Heart right ventricle (tissue), 16 donors: ENCODE results near the gene REG4. TPM values are rescaled to one million over a fixed set of nuclear protein-coding genes. Genes with fewer than 3 reads are reported as not detected.

Experiments used
- ATAC-seq, 8 donors: fragments of 200-7000 bp; cut with Tn5 transposase; one replicate each; pipeline ENCODE4 v1.9.1; 2020; ENCODE audit warnings: mild to moderate bottlenecking in 8 of 8, moderate library complexity in 8 of 8, moderate number of reproducible peaks in 1 of 8
- DNase-seq, 2 donors: peaks; one replicate each; pipeline ENCODE4 v3.0.0-alpha.2; 2020
- H3K27ac ChIP-seq, 10 donors: fragments of 200-600 bp; sonication (generic) in 2 of 10; one replicate each; pipeline versions ENCODE4 v1.5.0 to v1.8.0; 2020 to 2022; ENCODE audit warnings: mild to moderate bottlenecking in 3 of 10
- H3K27me3 ChIP-seq, 7 donors: fragments of 200-600 bp; one replicate each; pipeline ENCODE4 v1.8.0; 2021 to 2022; ENCODE audit warnings: mild to moderate bottlenecking in 2 of 7
- H3K36me3 ChIP-seq, 9 donors: fragments of 200-600 bp; sonication (generic) in 1 of 9; one replicate each; pipeline versions ENCODE4 v1.5.0 to v1.8.0; 2020 to 2022; ENCODE audit warnings: mild to moderate bottlenecking in 2 of 9
- H3K4me1 ChIP-seq, 9 donors: fragments of 200-600 bp; sonication (generic) in 1 of 9; one replicate each; pipeline versions ENCODE4 v1.5.0 to v1.8.0; 2020 to 2022; ENCODE audit warnings: mild to moderate bottlenecking in 4 of 9
- H3K4me3 ChIP-seq, 10 donors: fragments of 200-600 bp; sonication (generic) in 2 of 10; one replicate each; pipeline versions ENCODE4 v1.5.0 to v1.8.0; 2020 to 2022; ENCODE audit warnings: mild to moderate bottlenecking in 7 of 10, moderate library complexity in 2 of 10
- H3K9me3 ChIP-seq, 11 donors: fragments of 200-600 bp in 10 of 11; sonication (generic) in 2 of 11; one replicate each; pipeline versions ENCODE4 v1.5.0 to v1.8.0; 2013 to 2022; ENCODE audit warnings: mild to moderate bottlenecking in 2 of 11, control low read depth in 1 of 11, moderate library complexity in 1 of 11
- CTCF ChIP-seq, 9 donors: fragments of 200-600 bp; sonication (generic) in 2 of 9; IDR thresholded peaks; one replicate each; pipeline versions ENCODE4 v1.5.0 to v1.8.0; 2021 to 2022; ENCODE audit warnings: antibody characterized with exemption in 9 of 9, mild to moderate bottlenecking in 5 of 9, moderate library complexity in 1 of 9
- WGBS, 2 donors: extraction: QIAGEN DNeasy Blood & Tissue Kit; methylation state at CpG; one replicate each; pipeline ENCODE4 v1.1.7; 2013; ENCODE audit warnings: inconsistent platforms in 1 of 2; 5-methylcytosine and 5-hydroxymethylcytosine counted together
- intact Hi-C, 10 donors: fragments of 100-400 bp; cut with DNase I; formaldehyde crosslinking; loops; one replicate each; pipeline versions ENCODE4 v1.11.1 to v1.14.2; 2022
- polyA plus RNA-seq, 2 donors: library from polyadenylated mRNA; stranded (reverse); fragments of 200-250 nt; gene quantifications; one replicate each; pipeline ENCODE4 v1.2.3, GENCODE V29; 2013
- total RNA-seq, 10 donors: library from RNA; stranded (reverse); fragmentation: NEBNext Ultra II Directional in 3 of 10; extraction: Animal tissue kit (Norgen Biotek cat#: 25700) in 3 of 10; gene quantifications; one replicate each; pipeline versions ENCODE4 v1.2.1 to v1.2.4, GENCODE V29; 2021 to 2023
- donor health status: Arrhythmogenic right ventricular cardiomyopathy.
- donor health status: ischemic (EF 13 %, LVEDD 7.1; RV severe dilation, severe dysfunction).
- donor health status: healthy with polysubstance abuse.
- donor health status: DM: no; HTN: yes; CAD: no.
- donor health status: DM: no; HTN: no; CAD: no.
- donor health status: ischemic (EF 25% LVEDD 6.9; RV normal size, moderate dysfunction).
- donor health status: ischemic (EF 25% LVEDD 5.7; RV mildly dilated, moderate dysfunction).
- donor health status: healthy.
- donor health status: DM: yes; HTN: yes; CAD: no.
- donor health status: Ischemic cardiomyopathy.
- donor health status: ischemic (EF 35%, LVEDD 5.7; RV mildly dilated, moderate dysfunction).
- donor health status: nonischemic (EF 11% LVEDD 7.7; RV severe dilation, severe dysfunction).
- donor health status: DM: yes; HTN: yes; CAD: no.
- donor health status: PGD.
- donor health status: ischemic (EF 29% LVEDD 5.4; RV normal size, mild dysfunction).
- donor health status: nonischemic (EF 23%, LVEDD 6.1; RV moderate dilation, normal function).

The REG4 gene
- total and polyA plus RNA-seq, 12 donors: not detected

GRCh38 chr1:119815928-119816327 is 4.7 kb upstream of the REG4 start:
- Histone ChIP-seq H3K27me3 (peaks cover 0 to 7% (median 0%) of the 10 kb centered on the region in 7 donors), H3K4me3 (no peak overlapping the region), H3K9me3 (no peaks in the 10 kb centered on the region), H3K36me3 (no peaks in the 10 kb centered on the region), H3K27ac (no peak overlapping the region), H3K4me1 (no peaks in the 10 kb centered on the region)
- TF ChIP-seq CTCF (IDR thresholded peaks at IDR 0.05): no peak
- DNase-seq: no peak
- intact Hi-C loops: no loop called here
- ATAC-seq: no peak
- 83 to 84% methylated on average over 7 of the region's 7 CpGs for WGBS, 2 donors

- Histone ChIP-seq H3K27me3 (peaks cover 0 to 7% (median 0%) of the 10 kb centered on the region in 7 donors), H3K4me1 (no peaks in the 10 kb centered on the region), H3K9me3 (no peaks in the 10 kb centered on the region), H3K27ac (no peak overlapping the region), H3K36me3 (no peaks in the 10 kb centered on the region), H3K4me3 (no peak overlapping the region)
- intact Hi-C loops: no loop called here
- no peak for DNase-seq
- 70 to 75% methylated on average over 3 of the region's 3 CpGs for WGBS, 2 donors
- no peak for TF ChIP-seq CTCF (IDR thresholded peaks at IDR 0.05)
- ATAC-seq: no peak
These were observed 4.1 kb upstream of the REG4 start for GRCh38 chr1:119815361-119815760.

GRCh38 chr1:119814288-119814687 is 3.0 kb upstream of the REG4 start:
- Histone ChIP-seq H3K4me1 (no peaks in the 10 kb centered on the region), H3K9me3 (no peaks in the 10 kb centered on the region), H3K27me3 (peaks cover 0 to 7% (median 0%) of the 10 kb centered on the region in 7 donors), H3K4me3 (no peak overlapping the region), H3K36me3 (no peaks in the 10 kb centered on the region), H3K27ac (no peak overlapping the region)
- ATAC-seq (no peak), DNase-seq (no peak)
- WGBS, 2 donors: 30 to 32% methylated on average over 1 of the region's 1 CpG
- intact Hi-C loops: no loop called here
- no peak for TF ChIP-seq CTCF (IDR thresholded peaks at IDR 0.05)

GRCh38 chr1:119811985-119812557 is 811 bp upstream of the REG4 start:
- H3K27me3 ChIP-seq: peaks cover 0 to 17% (median 12%) of the 10 kb centered on the region in 7 donors
- 77 to 86% methylated on average over 2 of the region's 2 CpGs for WGBS, 2 donors
- intact Hi-C loops: no loop called here

More at GRCh38 chr1:119811985-119812557, 811 bp upstream of the REG4 start:
- no peaks in the 10 kb centered on the region for H3K4me1 ChIP-seq
- no peak for TF ChIP-seq CTCF (IDR thresholded peaks at IDR 0.05)
- ATAC-seq (no peak), DNase-seq (no peak)
- H3K9me3 ChIP-seq: no peaks in the 10 kb centered on the region
- H3K27ac ChIP-seq: no peak overlapping the region
- H3K36me3 ChIP-seq: no peaks in the 10 kb centered on the region
- H3K4me3 ChIP-seq: no peak overlapping the region
